ENCODE data around the gene TUBGCP5. TPM values are rescaled to one million over a fixed set of nuclear protein-coding genes. Genes with fewer than 3 reads are reported as not detected.
A peak's percentile ranks its signal among the peaks of the same experiment; 100 is the strongest.

The TUBGCP5 gene
- polyA plus RNA-seq, 1 donor from 2014 or later = 23.3 TPM

DNA sequence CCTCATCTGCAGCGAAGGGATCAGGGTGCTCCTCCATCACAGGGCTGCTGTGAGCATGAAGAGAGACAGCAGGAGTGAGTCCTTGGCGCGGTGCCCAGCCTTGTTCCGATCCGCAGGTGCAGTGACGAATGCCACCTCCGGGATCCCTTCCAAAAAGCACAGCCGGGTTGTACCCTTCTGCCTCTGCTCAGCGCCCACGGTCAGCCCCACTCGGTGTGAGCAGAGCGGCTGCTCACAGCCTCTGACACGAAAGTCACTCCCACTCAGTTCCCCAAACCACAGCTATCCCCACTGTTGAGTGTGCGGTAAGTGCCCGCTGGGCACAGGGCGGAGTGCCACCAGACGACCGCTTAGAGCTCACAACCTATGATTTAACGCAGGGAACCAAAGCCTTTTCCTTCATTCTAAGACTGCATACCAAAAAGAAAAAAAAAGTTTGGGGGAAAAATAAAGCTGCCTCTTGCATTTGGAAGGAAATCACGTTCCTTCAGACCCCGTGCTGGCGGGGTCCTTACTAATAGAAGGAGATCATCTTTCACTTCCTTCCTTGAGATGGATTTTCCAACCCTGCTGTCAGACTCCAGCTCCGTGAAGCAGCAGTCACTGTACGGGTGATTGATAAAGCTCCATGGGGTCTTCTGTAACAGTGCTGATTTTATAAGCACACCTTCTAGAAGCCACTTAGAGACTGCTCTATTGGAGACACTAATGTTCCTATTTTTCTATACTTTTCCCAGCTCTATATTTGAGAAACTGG is 34.7 kb upstream of the TUBGCP5 start:
- no peaks in the 10 kb centered on the region for H3K9me3 ChIP-seq (ENCODE audit: low read length)
- TF ChIP-seq POLR2AphosphoS5 (IDR thresholded peaks at IDR 0.05) (peak; percentile 23), EZH2 (IDR thresholded peaks at IDR 0.05; ENCODE audit: borderline replicate concordance, insufficient read depth, low read length, poor library complexity, severe bottlenecking) (no peak)
- no peaks in the 10 kb centered on the region for H3K36me3 ChIP-seq (ENCODE audit: insufficient read depth, low read length)
- H3K27me3 ChIP-seq (ENCODE audit: insufficient read depth, low read depth, low read length) = no peaks in the 10 kb centered on the region
- H3K4me3 ChIP-seq (ENCODE audit: low read length) = no peak overlapping the region
- no peak overlapping the region for H3K4me2 ChIP-seq (ENCODE audit: low read length)
- no peaks in the 10 kb centered on the region for H4K20me1 ChIP-seq (ENCODE audit: insufficient read depth)
- H3K79me2 ChIP-seq (replicated peaks; ENCODE audit: insufficient read depth, low read length) = no peaks in the 10 kb centered on the region
- H3F3A ChIP-seq (ENCODE audit: insufficient read depth, low read length, poor library complexity, severe bottlenecking) = no peaks in the 10 kb centered on the region
- H3K9ac ChIP-seq (ENCODE audit: low read length) = no peak overlapping the region
- H3K9me2 ChIP-seq (ENCODE audit: insufficient read depth, low read length) = no peaks in the 10 kb centered on the region
- H2AFZ ChIP-seq (ENCODE audit: low read depth, low read length) = no peak overlapping the region
- H3K27ac ChIP-seq (ENCODE audit: low read length) = peak overlapping the region; percentile 28

DNA sequence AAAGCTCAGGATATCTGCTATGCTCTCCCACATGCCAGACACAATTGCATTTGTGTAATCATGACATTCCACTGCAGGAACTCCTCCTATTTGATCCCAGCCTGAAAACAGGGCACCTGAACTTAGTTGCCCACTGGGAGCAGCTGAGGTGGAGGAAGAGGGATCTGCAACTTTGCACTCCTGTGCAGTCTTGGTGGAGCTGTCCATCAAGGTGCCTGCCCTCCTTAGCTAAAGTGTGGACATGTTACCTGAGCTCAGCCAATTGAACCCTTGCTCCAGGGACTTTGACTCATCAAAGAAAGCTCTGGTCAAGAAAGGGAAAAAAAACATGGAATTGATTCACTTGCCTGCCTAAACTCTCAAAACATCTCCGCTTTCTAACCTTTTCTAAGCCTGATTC is 33.3 kb upstream of the TUBGCP5 start:
- H3K36me3 ChIP-seq (ENCODE audit: insufficient read depth, low read length) = no peaks in the 10 kb centered on the region

More for the DNA sequence above, 33.3 kb upstream of the TUBGCP5 start:
- Histone ChIP-seq H3K27ac (ENCODE audit: low read length) (no peak overlapping the region), H4K20me1 (ENCODE audit: insufficient read depth) (no peaks in the 10 kb centered on the region), H2AFZ (ENCODE audit: low read depth, low read length) (no peak overlapping the region), H3K9me3 (ENCODE audit: low read length) (no peaks in the 10 kb centered on the region), H3K79me2 (replicated peaks; ENCODE audit: insufficient read depth, low read length) (no peaks in the 10 kb centered on the region), H3K27me3 (ENCODE audit: insufficient read depth, low read depth, low read length) (no peaks in the 10 kb centered on the region), H3K4me3 (ENCODE audit: low read length) (no peak overlapping the region), H3K9ac (ENCODE audit: low read length) (no peak overlapping the region), H3F3A (ENCODE audit: insufficient read depth, low read length, poor library complexity, severe bottlenecking) (no peaks in the 10 kb centered on the region), H3K9me2 (ENCODE audit: insufficient read depth, low read length) (no peaks in the 10 kb centered on the region), H3K4me2 (ENCODE audit: low read length) (no peak overlapping the region)
- no peak for TF ChIP-seq EZH2 (IDR thresholded peaks at IDR 0.05; ENCODE audit: borderline replicate concordance, insufficient read depth, low read length, poor library complexity, severe bottlenecking)
- TF ChIP-seq RAD21 (conservative IDR thresholded peaks at IDR 0.05) = no peak
- no peak for TF ChIP-seq SMC3 (conservative IDR thresholded peaks at IDR 0.05; ENCODE audit: poor library complexity)
- TF ChIP-seq, protein P1, sequence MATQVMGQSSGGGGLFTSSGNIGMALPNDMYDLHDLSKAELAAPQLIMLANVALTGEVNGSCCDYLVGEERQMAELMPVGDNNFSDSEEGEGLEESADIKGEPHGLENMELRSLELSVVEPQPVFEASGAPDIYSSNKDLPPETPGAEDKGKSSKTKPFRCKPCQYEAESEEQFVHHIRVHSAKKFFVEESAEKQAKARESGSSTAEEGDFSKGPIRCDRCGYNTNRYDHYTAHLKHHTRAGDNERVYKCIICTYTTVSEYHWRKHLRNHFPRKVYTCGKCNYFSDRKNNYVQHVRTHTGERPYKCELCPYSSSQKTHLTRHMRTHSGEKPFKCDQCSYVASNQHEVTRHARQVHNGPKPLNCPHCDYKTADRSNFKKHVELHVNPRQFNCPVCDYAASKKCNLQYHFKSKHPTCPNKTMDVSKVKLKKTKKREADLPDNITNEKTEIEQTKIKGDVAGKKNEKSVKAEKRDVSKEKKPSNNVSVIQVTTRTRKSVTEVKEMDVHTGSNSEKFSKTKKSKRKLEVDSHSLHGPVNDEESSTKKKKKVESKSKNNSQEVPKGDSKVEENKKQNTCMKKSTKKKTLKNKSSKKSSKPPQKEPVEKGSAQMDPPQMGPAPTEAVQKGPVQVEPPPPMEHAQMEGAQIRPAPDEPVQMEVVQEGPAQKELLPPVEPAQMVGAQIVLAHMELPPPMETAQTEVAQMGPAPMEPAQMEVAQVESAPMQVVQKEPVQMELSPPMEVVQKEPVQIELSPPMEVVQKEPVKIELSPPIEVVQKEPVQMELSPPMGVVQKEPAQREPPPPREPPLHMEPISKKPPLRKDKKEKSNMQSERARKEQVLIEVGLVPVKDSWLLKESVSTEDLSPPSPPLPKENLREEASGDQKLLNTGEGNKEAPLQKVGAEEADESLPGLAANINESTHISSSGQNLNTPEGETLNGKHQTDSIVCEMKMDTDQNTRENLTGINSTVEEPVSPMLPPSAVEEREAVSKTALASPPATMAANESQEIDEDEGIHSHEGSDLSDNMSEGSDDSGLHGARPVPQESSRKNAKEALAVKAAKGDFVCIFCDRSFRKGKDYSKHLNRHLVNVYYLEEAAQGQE (IDR thresholded peaks at IDR 0.05; ENCODE audit: borderline replicate concordance) = no peak
- TF ChIP-seq, protein P2, sequence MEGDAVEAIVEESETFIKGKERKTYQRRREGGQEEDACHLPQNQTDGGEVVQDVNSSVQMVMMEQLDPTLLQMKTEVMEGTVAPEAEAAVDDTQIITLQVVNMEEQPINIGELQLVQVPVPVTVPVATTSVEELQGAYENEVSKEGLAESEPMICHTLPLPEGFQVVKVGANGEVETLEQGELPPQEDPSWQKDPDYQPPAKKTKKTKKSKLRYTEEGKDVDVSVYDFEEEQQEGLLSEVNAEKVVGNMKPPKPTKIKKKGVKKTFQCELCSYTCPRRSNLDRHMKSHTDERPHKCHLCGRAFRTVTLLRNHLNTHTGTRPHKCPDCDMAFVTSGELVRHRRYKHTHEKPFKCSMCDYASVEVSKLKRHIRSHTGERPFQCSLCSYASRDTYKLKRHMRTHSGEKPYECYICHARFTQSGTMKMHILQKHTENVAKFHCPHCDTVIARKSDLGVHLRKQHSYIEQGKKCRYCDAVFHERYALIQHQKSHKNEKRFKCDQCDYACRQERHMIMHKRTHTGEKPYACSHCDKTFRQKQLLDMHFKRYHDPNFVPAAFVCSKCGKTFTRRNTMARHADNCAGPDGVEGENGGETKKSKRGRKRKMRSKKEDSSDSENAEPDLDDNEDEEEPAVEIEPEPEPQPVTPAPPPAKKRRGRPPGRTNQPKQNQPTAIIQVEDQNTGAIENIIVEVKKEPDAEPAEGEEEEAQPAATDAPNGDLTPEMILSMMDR (IDR thresholded peaks at IDR 0.05; ENCODE audit: poor library complexity, severe bottlenecking) = no peak
- no peak for TF ChIP-seq POLR2AphosphoS5 (IDR thresholded peaks at IDR 0.05)
- no peak for TF ChIP-seq MXI1 (conservative IDR thresholded peaks at IDR 0.05; ENCODE audit: poor library complexity, severe bottlenecking)
- no peak for TF ChIP-seq EP300 (conservative IDR thresholded peaks at IDR 0.05; ENCODE audit: poor library complexity, severe bottlenecking)
- TF ChIP-seq TAF1 (IDR thresholded peaks at IDR 0.05; ENCODE audit: low read depth) = no peak
